CD4-positive, alpha-beta T cell treated with Interleukin-10 for 1 hour (primary cell): ENCODE results near the gene ATP1B1.
"Not testable (repeated sequence)": the region's sequence is repeated elsewhere in the genome, so short reads cannot be mapped to it uniquely, and the experiment has no call there.

Source experiments
- DNase-seq: peaks from one replicate; pipeline ENCODE4 v3.0.0-alpha.2; 2020

Gene ATP1B1

DNA sequence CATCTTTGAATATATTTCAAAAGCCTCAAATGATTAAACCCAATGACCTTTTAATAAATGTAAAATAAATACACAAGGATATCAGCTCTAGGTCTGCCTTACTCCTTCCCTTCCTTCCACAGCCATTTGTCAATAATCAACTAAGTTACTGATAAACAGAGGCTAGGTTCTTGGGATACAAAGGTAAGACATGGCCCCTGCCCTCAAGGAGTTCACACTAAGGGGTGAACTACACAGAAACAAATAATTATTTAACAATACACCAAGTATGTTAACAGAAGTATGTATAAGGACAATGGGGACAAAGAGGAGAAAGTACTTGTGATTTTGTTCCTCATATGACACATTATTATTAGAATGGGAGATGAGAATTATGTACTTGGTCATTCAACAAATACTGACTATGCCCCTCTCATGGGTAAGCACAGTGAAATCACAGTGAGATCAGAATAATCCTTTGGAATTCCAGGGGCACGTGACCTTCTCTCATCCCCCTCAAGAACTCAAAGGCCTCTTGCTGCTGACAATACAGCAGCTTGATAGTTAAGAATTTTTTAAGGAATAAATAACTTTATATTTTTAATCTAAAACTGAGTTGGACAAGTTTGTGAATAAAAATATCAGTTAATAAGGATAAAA is 40.2 kb downstream of the ATP1B1 start:
- no peak for DNase-seq

DNA sequence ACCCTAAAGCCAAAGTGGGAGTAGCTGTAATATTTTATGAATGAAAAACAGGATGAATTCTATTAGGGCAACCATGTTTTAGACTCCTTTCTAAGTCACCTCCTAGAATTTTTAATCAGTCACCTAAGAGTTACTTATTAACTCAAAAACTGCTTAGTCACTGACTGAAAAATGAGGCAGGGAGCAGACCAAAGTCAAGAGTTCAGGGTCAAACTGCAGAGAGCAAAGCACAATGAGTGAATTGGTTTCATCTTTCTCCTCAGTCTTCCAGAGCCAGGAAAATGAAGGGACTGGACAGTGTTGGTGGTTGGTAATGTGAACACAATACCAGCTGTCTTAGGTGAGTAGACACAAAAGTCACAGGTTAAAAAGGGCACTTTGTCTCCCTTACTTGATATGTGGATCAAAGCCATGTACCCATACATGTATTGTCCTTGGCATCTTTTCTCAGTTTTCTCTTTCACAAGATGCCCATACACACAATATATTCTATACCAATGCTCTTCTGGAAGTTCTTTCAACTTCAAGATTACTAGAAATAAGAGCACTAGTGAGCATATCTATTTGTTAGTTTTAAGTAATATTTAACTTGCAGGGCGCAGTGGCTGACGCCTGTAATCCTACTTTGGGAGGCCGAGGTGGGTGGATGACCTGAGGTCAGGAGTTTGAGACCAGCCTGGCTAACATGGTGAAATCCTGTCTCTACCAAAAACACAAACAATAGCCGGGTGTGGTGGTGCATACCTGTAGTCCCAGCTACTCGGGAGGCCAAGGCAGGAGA is 42.2 kb downstream of the ATP1B1 start:
- DNase-seq = no peak

DNA sequence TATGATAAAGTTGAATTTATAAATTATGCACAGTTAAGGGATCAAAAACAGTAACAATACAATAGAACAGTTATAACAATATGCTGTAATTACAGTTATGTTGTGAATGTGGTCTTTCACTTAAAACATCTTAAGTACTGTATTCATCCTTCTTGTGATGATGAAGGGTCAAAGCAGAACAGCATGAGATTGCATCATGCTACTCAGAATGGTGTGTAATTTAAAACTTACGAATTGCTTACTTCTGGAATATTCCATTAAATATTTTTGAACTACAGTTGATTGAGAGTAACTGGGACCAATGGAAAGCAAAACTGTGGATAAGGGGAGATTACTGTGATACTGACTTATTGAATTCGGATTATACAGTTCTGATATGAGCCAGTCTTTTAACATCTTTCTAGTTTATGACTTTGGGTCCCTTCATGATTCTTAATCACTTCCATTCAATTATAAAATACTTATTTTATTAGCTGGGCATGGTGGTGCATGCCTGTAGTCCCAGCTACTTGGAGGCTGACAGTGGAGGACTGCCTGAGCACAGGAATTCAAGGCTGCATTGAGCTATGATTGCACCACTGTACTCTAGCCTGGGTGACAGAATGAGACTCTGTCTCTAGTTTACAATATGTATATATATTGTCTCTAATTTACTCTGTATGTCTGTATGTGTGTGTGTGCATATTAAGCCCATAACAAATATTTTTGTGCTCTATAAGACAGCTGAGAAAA is 43.2 kb downstream of the ATP1B1 start:
- DNase-seq = no peak

DNA sequence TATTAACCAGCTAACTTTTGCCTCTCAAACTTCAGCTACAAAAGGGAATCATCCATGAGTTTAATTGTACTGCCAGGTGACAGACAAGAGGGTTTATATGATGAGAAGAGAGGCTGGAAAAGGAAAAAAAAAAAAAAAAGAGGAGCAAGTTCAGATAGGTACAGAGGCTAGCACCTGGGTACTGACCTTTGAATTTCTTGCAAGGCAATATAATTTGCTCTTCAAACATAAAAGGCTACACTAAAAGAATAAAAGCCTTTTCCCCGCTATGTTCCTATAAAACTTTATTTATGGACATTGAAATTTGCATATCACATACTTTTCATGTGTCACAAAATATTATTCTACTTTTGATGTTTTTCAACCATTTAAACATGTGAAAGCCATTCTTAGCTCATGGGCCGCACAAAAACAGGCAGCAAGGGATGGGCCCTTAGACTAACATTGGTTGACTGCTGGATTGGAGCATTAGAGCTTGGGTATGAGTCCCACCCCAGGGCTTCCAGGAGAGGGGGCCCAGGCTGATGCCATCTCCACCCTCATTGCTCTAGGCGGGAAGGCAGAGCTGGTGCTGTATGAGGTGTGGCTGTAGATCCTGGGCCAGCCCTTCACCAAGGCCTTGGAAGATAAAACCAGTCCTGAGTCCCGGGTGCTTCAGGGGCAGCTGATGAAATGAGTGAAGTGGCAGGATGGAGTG is 44.3 kb downstream of the ATP1B1 start:
- no peak for DNase-seq

DNA sequence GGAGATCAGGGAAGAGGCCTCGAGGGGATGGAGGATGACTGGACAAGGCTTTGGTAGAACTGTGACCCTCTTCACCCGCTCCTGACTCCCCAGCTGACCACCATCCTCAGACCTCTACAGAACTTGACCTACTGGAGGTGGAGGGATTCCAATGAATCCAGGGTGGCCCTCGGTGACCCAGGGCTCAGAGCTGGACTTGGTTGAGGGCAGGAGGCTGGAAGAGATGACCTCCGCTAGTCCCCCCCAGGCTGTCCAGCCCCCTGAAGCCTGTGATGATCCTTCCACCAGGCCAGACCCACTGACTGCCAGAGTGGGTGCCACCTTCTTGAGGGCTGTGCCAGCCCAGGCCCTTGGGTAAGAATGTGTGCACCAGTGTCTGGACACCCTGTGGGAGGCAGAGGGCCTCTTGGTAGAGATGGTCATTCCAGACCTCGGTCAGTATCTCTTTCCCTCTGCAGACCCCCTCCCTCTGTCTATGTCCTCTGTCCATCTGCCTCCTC is 44.9 kb downstream of the ATP1B1 start:
- DNase-seq = no peak

DNA sequence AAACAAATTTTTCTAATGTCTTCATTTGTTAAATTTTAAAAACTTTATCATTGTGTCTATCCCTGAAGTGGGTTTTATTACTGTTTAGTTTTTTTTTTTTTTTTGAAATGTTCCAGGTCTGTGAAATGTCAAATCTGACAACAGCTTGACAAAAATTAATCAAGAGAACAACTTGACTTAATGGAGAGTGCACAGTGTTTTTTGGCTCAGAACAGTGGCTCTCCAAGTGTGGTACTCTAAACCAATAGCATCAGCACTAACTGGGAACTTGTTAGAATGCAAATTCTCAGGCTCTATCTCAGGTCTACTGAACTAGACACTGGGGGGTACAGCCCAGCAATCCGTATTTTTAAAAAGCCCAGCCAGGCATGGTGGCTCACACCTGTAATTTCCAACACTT is 49.2 kb downstream of the ATP1B1 start:
- DNase-seq = no peak

DNA sequence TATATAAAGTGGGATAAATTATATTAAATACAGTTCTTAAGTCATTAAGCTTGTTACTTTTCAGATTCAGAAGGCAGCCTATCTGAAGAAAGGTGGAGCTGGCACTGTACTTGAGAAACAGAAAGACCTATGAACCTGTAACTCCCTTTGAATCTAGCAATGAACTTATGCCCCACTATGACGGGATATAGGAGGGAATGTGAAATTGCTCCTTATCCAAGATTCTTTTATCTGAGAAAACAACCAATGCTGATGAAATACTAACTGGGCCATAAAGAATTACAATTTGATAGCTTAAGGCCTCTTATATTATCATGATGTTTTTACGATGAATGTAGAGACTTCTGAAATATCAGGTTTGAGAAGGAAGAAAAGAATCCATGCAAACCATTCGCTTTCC is 50.1 kb downstream of the ATP1B1 start:
- DNase-seq = no peak

DNA sequence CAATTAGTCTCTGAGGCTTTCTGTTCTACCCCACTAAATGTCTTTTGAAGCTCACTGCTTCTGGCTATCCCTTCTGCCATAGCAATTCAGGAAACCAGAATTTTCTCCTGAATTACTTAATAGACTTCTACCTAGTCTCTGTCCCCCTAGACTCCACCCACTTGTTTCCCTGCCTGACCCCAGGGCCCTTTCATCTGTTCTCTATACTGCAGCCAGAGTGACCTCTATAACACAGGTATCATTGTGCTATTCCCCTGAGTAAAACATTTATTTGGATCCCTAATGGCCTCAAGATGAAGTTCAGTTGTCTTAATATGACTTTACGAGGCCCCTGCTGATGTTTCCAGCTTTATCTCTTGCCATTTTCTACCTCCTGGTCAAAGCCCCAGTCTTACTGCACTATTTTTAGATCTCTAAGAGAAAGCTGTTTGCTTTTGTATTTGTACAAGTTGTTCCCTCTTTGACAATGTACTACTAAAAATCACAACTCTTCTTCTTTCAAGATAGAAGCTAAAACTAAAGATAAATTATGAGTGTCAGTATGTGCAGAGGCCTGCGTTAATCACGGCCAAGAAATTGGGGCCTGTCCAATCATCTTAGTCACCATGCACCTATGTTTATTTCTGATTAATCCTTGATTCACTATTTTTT is 54.5 kb downstream of the ATP1B1 start:
- DNase-seq = no peak

DNA sequence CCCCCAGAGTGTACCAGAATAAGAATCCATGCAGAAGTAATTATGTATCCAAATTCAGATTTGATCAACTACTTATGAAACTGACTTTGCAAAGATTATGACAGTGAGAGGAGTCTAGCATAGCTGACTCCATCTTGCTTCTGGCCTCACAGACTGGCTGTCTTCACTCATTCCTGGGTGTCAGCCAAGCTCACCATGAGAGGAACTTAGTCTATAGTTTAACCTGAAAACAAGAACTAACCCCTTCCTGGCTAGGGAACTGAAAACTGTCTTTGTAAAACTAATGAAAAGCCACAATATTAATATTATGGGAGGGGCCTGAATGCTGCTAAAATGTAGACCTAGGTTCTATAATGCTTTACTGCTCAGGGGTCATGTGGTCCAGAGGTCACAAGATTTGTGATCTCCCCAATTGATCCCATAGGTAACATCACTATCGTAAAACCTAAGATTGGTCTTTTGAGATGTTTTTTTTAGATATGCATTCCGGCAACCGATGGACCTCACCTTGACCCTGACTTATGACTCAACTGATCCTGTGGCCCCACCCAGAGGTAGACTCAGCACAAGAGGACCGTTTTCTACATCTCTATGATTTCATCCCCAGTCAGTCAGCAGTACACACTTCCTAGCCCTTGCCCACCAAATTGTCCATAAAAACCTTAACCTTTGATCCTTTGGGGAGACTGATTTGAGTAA is 55.2 kb downstream of the ATP1B1 start:
- no peak for DNase-seq

DNA sequence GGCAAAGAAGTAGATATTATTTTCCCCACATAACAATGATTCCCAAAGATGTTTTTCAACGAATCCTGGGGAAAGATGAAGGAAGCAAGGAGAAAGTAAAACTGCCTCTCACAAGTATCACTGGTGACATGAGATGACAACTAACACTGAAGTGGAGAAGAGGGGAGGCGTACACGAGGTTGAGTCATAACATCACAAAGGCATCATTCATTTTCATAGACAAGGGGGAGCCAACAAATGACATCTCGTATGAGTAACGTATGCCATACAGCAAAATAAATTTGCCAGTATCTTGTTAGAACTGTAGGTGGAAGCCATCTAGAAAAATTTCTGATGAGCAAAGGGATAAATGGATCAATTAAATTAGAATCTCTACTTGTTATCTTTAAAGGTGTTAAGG is 56.6 kb downstream of the ATP1B1 start:
- DNase-seq = no peak

DNA sequence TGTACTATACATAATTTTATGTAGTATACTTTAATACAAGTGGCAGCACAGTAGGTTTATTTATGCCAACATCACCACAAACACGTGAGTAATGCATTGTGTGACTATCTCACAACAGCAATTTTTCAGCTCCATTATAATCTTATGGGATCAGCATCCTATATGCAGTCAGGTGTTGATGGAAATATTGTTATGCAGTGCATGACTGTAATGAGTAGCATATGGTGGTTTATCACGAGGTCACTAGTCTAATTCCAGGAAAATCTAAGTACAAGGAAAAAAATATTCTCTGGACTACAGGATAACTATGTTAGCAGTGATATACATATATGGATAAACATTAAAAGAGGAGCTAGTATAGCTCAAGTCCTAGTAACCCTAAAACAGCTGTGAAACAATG is 69.0 kb downstream of the ATP1B1 start:
- DNase-seq = no peak

DNA sequence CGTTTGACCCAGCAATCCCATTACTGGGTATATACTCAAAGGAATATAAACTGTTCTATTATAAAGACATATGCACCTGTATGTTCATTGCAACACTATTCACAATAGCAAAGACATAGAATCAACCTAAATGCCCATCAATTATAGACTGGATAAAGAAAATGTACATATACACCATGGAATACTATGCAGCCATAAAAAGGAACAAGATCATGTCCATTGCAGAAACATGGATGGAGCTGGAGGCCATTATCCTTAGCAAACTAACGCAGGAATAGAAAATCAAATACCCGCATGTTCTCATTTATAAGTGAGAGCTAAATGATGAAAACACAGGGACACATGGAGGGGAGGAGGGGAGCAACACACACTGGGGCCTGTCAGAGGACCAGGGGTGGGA is 72.9 kb downstream of the ATP1B1 start:
- DNase-seq = not testable (repeated sequence)

DNA sequence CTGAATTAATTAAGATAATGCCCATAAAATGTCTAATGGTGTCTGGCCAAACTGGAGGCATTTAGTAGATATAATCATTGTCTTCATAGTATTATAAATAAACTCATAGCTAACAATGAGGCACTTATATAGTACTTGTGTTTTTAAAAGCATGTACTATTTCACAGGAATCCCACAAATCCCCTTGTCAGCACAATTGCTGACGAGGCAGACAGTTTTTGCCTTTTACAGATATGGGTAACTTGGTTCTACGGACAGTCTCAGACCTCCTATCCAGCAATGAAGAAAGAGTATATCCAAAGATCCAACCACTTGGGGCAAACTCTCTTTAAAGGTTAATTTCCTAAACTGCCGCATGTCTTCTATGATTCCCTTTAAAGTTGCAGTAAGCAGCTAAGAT is 73.7 kb downstream of the ATP1B1 start:
- DNase-seq = no peak
